Smooth muscle cell of the brain vasculature (primary cell): ENCODE measurements around the gene CARD8.

Experiments used
- DNase-seq: peaks from one replicate; pipeline ENCODE4 v3.0.0-alpha.2; 2012; ENCODE audit warnings: low read depth, low spot score

The CARD8 gene

DNA sequence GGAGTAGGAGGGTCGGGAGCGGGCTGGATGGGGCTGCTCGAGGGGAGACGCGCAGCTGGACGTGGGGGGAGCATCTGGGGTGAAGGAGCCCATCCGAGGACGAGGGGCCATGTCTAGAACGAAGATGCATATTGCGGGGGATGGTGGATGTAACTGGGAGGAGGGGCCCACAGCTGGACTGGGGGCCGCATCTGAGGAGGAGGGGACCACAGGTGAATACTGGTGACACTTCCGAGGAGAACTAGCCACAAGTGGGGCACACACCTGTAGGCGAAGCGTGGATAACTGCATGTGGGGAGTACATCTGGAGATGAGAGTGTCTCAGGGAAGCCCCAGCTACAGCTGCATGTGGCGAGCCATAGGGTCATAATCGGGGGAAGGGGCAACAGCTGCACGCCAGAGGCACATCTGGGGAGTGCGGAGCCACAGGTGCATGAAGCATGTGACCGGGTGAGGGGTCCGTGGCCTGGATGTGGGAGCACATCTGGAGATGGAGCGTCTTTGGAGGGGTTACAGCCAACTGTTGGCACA is 84.8 kb downstream of the CARD8 start:
- DNase-seq: no peak

DNA sequence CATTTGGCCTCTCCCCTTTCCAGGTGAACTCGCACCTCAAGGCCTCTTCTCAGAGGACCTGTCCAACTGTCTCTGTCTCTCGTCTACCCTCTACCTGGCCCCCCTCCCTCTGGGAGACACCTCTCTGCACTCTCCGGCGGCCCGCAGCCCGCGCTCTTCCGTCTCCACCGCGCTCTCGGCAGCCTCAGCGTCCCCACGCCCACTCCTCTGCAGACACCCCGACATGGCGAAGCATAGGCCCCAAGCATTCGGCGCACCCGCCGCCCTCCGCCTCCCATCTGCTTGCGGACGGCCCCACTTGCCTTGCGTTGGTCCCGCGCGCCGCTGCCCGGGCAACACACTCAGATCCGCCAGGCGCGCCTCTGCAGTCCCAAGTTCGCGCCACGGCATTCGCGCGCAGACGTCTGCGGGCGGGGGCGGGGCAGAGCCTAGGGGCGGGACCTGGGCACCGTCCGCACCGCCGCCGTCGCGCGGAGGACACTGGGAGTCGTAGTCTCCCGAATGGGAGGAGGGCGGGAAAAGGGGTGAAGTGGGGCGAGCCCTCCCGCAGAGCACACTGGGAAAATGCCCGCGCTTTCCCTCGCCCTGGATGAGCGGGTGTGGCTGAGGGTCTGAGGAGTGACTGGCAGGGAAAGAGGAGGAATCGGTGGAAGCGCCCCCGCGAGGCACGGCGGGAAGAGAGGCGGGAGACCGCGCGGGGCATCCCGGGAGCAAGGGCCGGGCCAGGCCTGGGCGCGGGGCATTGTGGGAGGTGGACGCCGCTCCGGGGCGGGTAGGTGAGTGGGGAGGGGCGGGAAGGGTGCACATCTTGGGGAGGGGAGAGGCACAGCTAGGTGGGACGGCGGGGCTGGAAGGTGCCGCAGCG is 85.5 kb downstream of the CARD8 start, which contains the start of the genes LIG1 and ZSWIM9:
Gene LIG1 (minus strand): TSS at position 406 of the 865 bp plus-strand sequence. CDS start 4,778 bp downstream, outside the sequence.
Gene ZSWIM9 (plus strand): TSS at position 742 of the 865 bp plus-strand sequence. CDS start 1,123 bp downstream, outside the sequence.
- DNase-seq: peak; percentile 80

- no peak for DNase-seq
These were observed 86.2 kb downstream of the CARD8 start for GRCh38 chr19:48169578-48169938.

- DNase-seq: no peak
These were observed 87.0 kb downstream of the CARD8 start for GRCh38 chr19:48168689-48169088.

GRCh38 chr19:48158210-48158790 is 97.4 kb downstream of the CARD8 start:
- no peak for DNase-seq
